GM21390 (cell line): Measurements from ENCODE around the gene TMBIM6.
"Not testable (repeated sequence)": the region's sequence is repeated elsewhere in the genome, so short reads cannot be mapped to it uniquely, and the experiment has no call there.

Experiments
- ATAC-seq: cut with Tn5 transposase; IDR thresholded peaks from one replicate; pipeline ENCODE4 v1.9.1; 2021; ENCODE audit not compliant: unreplicated experiment

Gene TMBIM6

GRCh38 chr12:49728446-49728845 lies 12.9 kb upstream of the TMBIM6 start:
- ATAC-seq, result no peak

- no peak for ATAC-seq
Measured at GRCh38 chr12:49730050-49730449, 11.3 kb upstream of the TMBIM6 start.

GRCh38 chr12:49730568-49731101 lies 10.7 kb upstream of the TMBIM6 start:
- no peak for ATAC-seq

GRCh38 chr12:49733219-49734017 lies 7.9 kb upstream of the TMBIM6 start:
- no peak for ATAC-seq

- ATAC-seq, result not testable (repeated sequence)
Measured at GRCh38 chr12:49734900-49735299, 6.5 kb upstream of the TMBIM6 start.

- not testable (repeated sequence) for ATAC-seq
Measured at GRCh38 chr12:49738721-49739120, 2.6 kb upstream of the TMBIM6 start.

GRCh38 chr12:49740277-49740676 lies 1.1 kb upstream of the TMBIM6 start:
- not testable (repeated sequence) for ATAC-seq

- ATAC-seq, result peak; percentile 56
Measured at GRCh38 chr12:49741882-49742620, 694 bp downstream of the TMBIM6 start.

GRCh38 chr12:49744363-49744885 lies 3.1 kb downstream of the TMBIM6 start:
- ATAC-seq, result no peak

- no peak for ATAC-seq
Measured at GRCh38 chr12:49748306-49748705, 6.9 kb downstream of the TMBIM6 start.

GRCh38 chr12:49748800-49749199 lies 7.4 kb downstream of the TMBIM6 start:
- ATAC-seq, result no peak

- peak; percentile 47 for ATAC-seq
Measured at GRCh38 chr12:49750027-49750995, 9.0 kb downstream of the TMBIM6 start.

GRCh38 chr12:49750996-49751393 lies 9.6 kb downstream of the TMBIM6 start:
- ATAC-seq, result no peak

GRCh38 chr12:49761677-49762467 lies 20.5 kb downstream of the TMBIM6 start:
- ATAC-seq, result no peak

- ATAC-seq, result no peak
Measured at GRCh38 chr12:49762468-49762847, 21.1 kb downstream of the TMBIM6 start.

GRCh38 chr12:49763006-49763591 lies 21.7 kb downstream of the TMBIM6 start:
- no peak for ATAC-seq

GRCh38 chr12:49764126-49764525 lies 22.8 kb downstream of the TMBIM6 start:
- no peak for ATAC-seq

- no peak for ATAC-seq
Measured at GRCh38 chr12:49766115-49766455, 24.7 kb downstream of the TMBIM6 start.

- ATAC-seq, result no peak
Measured at GRCh38 chr12:49767333-49767732, 26.0 kb downstream of the TMBIM6 start.

GRCh38 chr12:49773102-49773501 lies 31.7 kb downstream of the TMBIM6 start:
- ATAC-seq, result not testable (repeated sequence)
